Tibial nerve (tissue), 4 donors: Measurements from ENCODE around the gene RAB30. TPM values are rescaled to one million over a fixed set of nuclear protein-coding genes. Genes with fewer than 3 reads are reported as not detected.
"Not testable (repeated sequence)": the region's sequence is repeated elsewhere in the genome, so short reads cannot be mapped to it uniquely, and the experiment has no call there.

Source experiments
- DNase-seq, 2 donors: peaks; one replicate each; pipeline ENCODE4 v3.0.0-alpha.2; 2019; ENCODE audit warnings: low spot score in 2 of 2
- H3K27ac ChIP-seq, 4 donors: fragments of 200-600 bp; sonication (generic) in 3 of 4; one replicate each; pipeline ENCODE4 v1.5.1; 2017 to 2019; ENCODE audit warnings: mild to moderate bottlenecking in 1 of 4
- H3K27me3 ChIP-seq, 2 donors: fragments of 200-600 bp; sonication (generic) in 1 of 2; one replicate each; pipeline versions ENCODE4 v1.5.1 to v1.6.0; 2017 to 2019
- H3K36me3 ChIP-seq, 3 donors: fragments of 200-600 bp; sonication (generic); one replicate each; pipeline ENCODE4 v1.5.1; 2018 to 2019
- H3K4me1 ChIP-seq, 4 donors: fragments of 200-600 bp; sonication (generic) in 3 of 4; one replicate each; pipeline ENCODE4 v1.5.1; 2017 to 2019
- H3K4me3 ChIP-seq, 4 donors: fragments of 200-600 bp; sonication (generic) in 3 of 4; one replicate each; pipeline ENCODE4 v1.5.1; 2017 to 2019; ENCODE audit warnings: mild to moderate bottlenecking in 1 of 4, moderate library complexity in 1 of 4
- H3K9me3 ChIP-seq, 4 donors: fragments of 200-600 bp; sonication (generic) in 3 of 4; one replicate each; pipeline ENCODE4 v1.5.1; 2017 to 2019
- CTCF ChIP-seq, 5 experiments: fragments of 200-600 bp in 3 of 5; fragments of 450-650 bp in 2 of 5; sonication (generic) in 3 of 5; IDR thresholded peaks; one replicate each; pipeline ENCODE4 v1.5.1; 2016 to 2019; ENCODE audit warnings: antibody characterized with exemption in 5 of 5, mild to moderate bottlenecking in 3 of 5, moderate library complexity in 2 of 5
- EP300 ChIP-seq, 2 donors: sonication (generic); formaldehyde crosslinking; IDR thresholded peaks; one replicate each; pipeline ENCODE4 v1.6.1; 2017; ENCODE audit warnings: antibody characterized with exemption in 2 of 2, mild to moderate bottlenecking in 1 of 2
- POLR2A ChIP-seq, 2 donors: fragments of 450-650 bp; IDR thresholded peaks; one replicate each; pipeline ENCODE4 v1.6.1; 2017; ENCODE audit warnings: antibody characterized with exemption in 2 of 2, mild to moderate bottlenecking in 2 of 2, moderate library complexity in 2 of 2
- WGBS, 2 donors: methylation state at CpG; one replicate each; pipeline ENCODE4 v1.1.5; 2018; 5-methylcytosine and 5-hydroxymethylcytosine counted together
- total RNA-seq, 4 donors: library from RNA; depleted of rRNA; stranded (reverse); fragments of >200 nt; gene quantifications; one replicate each; pipeline ENCODE4 v1.1.0, GENCODE V29; 2016

The RAB30 gene
- total RNA-seq, 4 donors from 2014 or later: 19.8 to 50.4 (median 31.2) TPM

- Histone ChIP-seq H3K4me1 (peaks cover 0 to 57% (median 29%) of the 10 kb centered on the region in 4 donors), H3K27ac (no peak overlapping the region), H3K27me3 (no peaks in the 10 kb centered on the region), H3K4me3 (no peak overlapping the region), H3K9me3 (no peaks in the 10 kb centered on the region), H3K36me3 (no peaks in the 10 kb centered on the region)
- no peak for DNase-seq
- 79 to 84% methylated on average over 7 of the region's 7 CpGs for WGBS, 2 donors
- TF ChIP-seq POLR2A (IDR thresholded peaks at IDR 0.05) (no peak), CTCF (IDR thresholded peaks at IDR 0.05) (no peak), EP300 (IDR thresholded peaks at IDR 0.05) (no peak)
Measured at GRCh38 chr11:83012168-83013067, 59.3 kb downstream of the RAB30 start.

GRCh38 chr11:83011333-83012167 is 60.1 kb downstream of the RAB30 start:
- peaks cover 0 to 66% (median 36%) of the 10 kb centered on the region in 4 donors for H3K4me1 ChIP-seq
- no peaks in the 10 kb centered on the region for H3K9me3 ChIP-seq
- no peaks in the 10 kb centered on the region for H3K36me3 ChIP-seq
- 73 to 82% methylated on average over 2 of the region's 2 CpGs for WGBS, 2 donors
- peak overlapping the region in 1 of 4 donors; percentile 72 for H3K27ac ChIP-seq
- H3K4me3 ChIP-seq: no peak overlapping the region
- TF ChIP-seq CTCF (IDR thresholded peaks at IDR 0.05) (no peak), POLR2A (IDR thresholded peaks at IDR 0.05) (no peak), EP300 (IDR thresholded peaks at IDR 0.05) (no peak)
- H3K27me3 ChIP-seq: no peaks in the 10 kb centered on the region
- no peak for DNase-seq

GRCh38 chr11:83009999-83010398 is 61.7 kb downstream of the RAB30 start:
- DNase-seq: no peak
- Histone ChIP-seq H3K27ac (peak overlapping the region in 1 of 4 donors; percentile 23), H3K36me3 (no peaks in the 10 kb centered on the region), H3K4me3 (no peak overlapping the region), H3K4me1 (peaks cover 0 to 74% (median 39%) of the 10 kb centered on the region in 4 donors), H3K27me3 (no peaks in the 10 kb centered on the region), H3K9me3 (no peaks in the 10 kb centered on the region)
- 94 to 100% methylated on average over 2 of the region's 2 CpGs for WGBS, 2 donors
- TF ChIP-seq POLR2A (IDR thresholded peaks at IDR 0.05) (no peak), EP300 (IDR thresholded peaks at IDR 0.05) (no peak), CTCF (IDR thresholded peaks at IDR 0.05) (no peak)

- not testable (repeated sequence) for H3K27ac ChIP-seq, DNase-seq, H3K4me3 ChIP-seq, H3K36me3 ChIP-seq, H3K9me3 ChIP-seq, H3K27me3 ChIP-seq
- 98 to 99% methylated on average over 10 of the region's 10 CpGs for WGBS, 2 donors
- peaks cover 0 to 74% (median 39%) of the 10 kb centered on the region in 4 donors for H3K4me1 ChIP-seq
Measured at GRCh38 chr11:83009136-83009535, 62.6 kb downstream of the RAB30 start.

DNA sequence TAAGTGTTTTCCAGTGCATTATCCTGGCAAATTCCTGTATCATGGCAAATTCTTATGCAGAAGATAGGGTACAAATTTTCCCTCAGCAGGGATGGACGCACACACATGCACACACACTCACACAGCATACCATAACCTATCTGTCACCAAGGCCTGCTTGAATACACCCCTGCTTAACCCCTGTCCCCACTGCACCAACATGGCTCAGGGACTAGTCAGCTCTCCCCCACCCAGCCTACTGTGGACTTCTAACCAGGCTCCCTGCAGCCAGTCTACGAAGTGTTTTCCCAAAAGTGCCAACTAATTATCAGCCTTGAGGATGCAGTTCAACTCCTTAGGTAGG is 63.1 kb downstream of the RAB30 start:
- Histone ChIP-seq H3K9me3 (no peaks in the 10 kb centered on the region), H3K27me3 (no peaks in the 10 kb centered on the region), H3K4me3 (no peak overlapping the region), H3K36me3 (no peaks in the 10 kb centered on the region), H3K27ac (peak overlapping the region in 3 of 4 donors; percentile 41 to 73 (median 53)), H3K4me1 (peaks cover 0 to 70% (median 39%) of the 10 kb centered on the region in 4 donors)
- WGBS, 2 donors: 86 to 95% methylated on average over 2 of the region's 2 CpGs
- no peak for DNase-seq
- TF ChIP-seq EP300 (IDR thresholded peaks at IDR 0.05) (no peak), POLR2A (IDR thresholded peaks at IDR 0.05) (no peak), CTCF (IDR thresholded peaks at IDR 0.05) (no peak)
